ENCODE measurements around the gene MYO5B.
"Not testable (repeated sequence)": the region's sequence is repeated elsewhere in the genome, so short reads cannot be mapped to it uniquely, and the experiment has no call there.

The MYO5B gene

GRCh38 chr18:50194631-50195532 is at the start of gene MYO5B:
TSS of gene MYO5B (minus strand) at chr18:50195147. CDS start at chr18:50194793, 354 bp downstream.
- DNase-seq, result peak; percentile 38 to 57

- not testable (repeated sequence) for DNase-seq
Observed at GRCh38 chr18:50241768-50242167, 46.8 kb upstream of the MYO5B start.

- DNase-seq, result no peak
Observed at GRCh38 chr18:50240080-50240563, 45.2 kb upstream of the MYO5B start.

- no peak for DNase-seq
Observed at GRCh38 chr18:50232419-50232818, 37.5 kb upstream of the MYO5B start.

GRCh38 chr18:50231621-50232020 is 36.7 kb upstream of the MYO5B start:
- no peak for DNase-seq

- DNase-seq, result not testable (repeated sequence)
Observed at GRCh38 chr18:50220249-50220648, 25.3 kb upstream of the MYO5B start.

- DNase-seq, result peak; percentile 12 to 38
Observed at GRCh38 chr18:50218432-50219197, 23.7 kb upstream of the MYO5B start.

GRCh38 chr18:50209311-50209710 is 14.4 kb upstream of the MYO5B start:
- no peak for DNase-seq

- no peak for DNase-seq
Observed at GRCh38 chr18:50207722-50208121, 12.8 kb upstream of the MYO5B start.

GRCh38 chr18:50203801-50204604 is 9.1 kb upstream of the MYO5B start:
- no peak for DNase-seq

- DNase-seq, result no peak
Observed at GRCh38 chr18:50201476-50202018, 6.6 kb upstream of the MYO5B start.

GRCh38 chr18:50199921-50200320 is 5.0 kb upstream of the MYO5B start:
- no peak for DNase-seq

GRCh38 chr18:50199346-50199855 is 4.5 kb upstream of the MYO5B start:
- DNase-seq, result no peak

- no peak for DNase-seq
Observed at GRCh38 chr18:50196261-50196660, 1.3 kb upstream of the MYO5B start.

GRCh38 chr18:50195689-50196088 is 742 bp upstream of the MYO5B start:
- no peak for DNase-seq

GRCh38 chr18:50193796-50194630 is 934 bp downstream of the MYO5B start:
- no peak for DNase-seq

- no peak for DNase-seq
Observed at GRCh38 chr18:50192995-50193795, 1.8 kb downstream of the MYO5B start.

- DNase-seq, result no peak
Observed at GRCh38 chr18:50190926-50191325, 4.0 kb downstream of the MYO5B start.

GRCh38 chr18:50190236-50190635 is 4.7 kb downstream of the MYO5B start:
- no peak for DNase-seq

- DNase-seq, result no peak
Observed at GRCh38 chr18:50189160-50189559, 5.8 kb downstream of the MYO5B start.

- no peak for DNase-seq
Observed at GRCh38 chr18:50188652-50189051, 6.3 kb downstream of the MYO5B start.

All from activated CD4-positive, alpha-beta T cell treated with anti-CD3 and anti-CD28 coated beads for 4 hours (primary cell).